Psoas muscle (tissue), 8 donors: ENCODE measurements around the gene PNPLA3. TPM values are rescaled to one million over a fixed set of nuclear protein-coding genes. Genes with fewer than 3 reads are reported as not detected.

ENCODE experiments used
- ATAC-seq, 4 donors: fragments of 200-7000 bp; cut with Tn5 transposase; one replicate each; pipeline ENCODE4 v1.9.1; 2020; ENCODE audit warnings: moderate library complexity in 3 of 4, mild to moderate bottlenecking in 2 of 4
- DNase-seq, 2 donors: peaks; one replicate each; pipeline ENCODE4 v3.0.0-alpha.2; 2020
- H3K27ac ChIP-seq: fragments of 200-600 bp; one replicate; pipeline ENCODE4 v1.8.0; 2022
- H3K27me3 ChIP-seq, 3 donors: fragments of 200-600 bp in 1 of 3; one replicate each; pipeline versions ENCODE4 v1.6.1 to v1.8.0; 2013 to 2022; ENCODE audit warnings: low read length in 2 of 3, mild to moderate bottlenecking in 2 of 3, moderate library complexity in 1 of 3; ENCODE audit not compliant: insufficient read depth in 3 of 3
- H3K36me3 ChIP-seq, 2 donors: fragments of 200-600 bp in 1 of 2; one replicate each; pipeline versions ENCODE4 v1.6.1 to v1.8.0; 2013 to 2022; ENCODE audit warnings: low read depth in 1 of 2, mild to moderate bottlenecking in 1 of 2, moderate library complexity in 1 of 2; ENCODE audit not compliant: insufficient read depth in 1 of 2
- H3K4me1 ChIP-seq: fragments of 200-600 bp; one replicate; pipeline ENCODE4 v1.8.0; 2022
- H3K4me3 ChIP-seq: fragments of 200-600 bp; one replicate; pipeline ENCODE4 v1.8.0; 2022; ENCODE audit warnings: mild to moderate bottlenecking
- H3K9me3 ChIP-seq: fragments of 200-600 bp; one replicate; pipeline ENCODE4 v1.8.0; 2022
- WGBS, 3 donors: extraction: QIAGEN DNeasy Blood & Tissue Kit; methylation state at CpG; one replicate each; pipeline versions ENCODE4 v1.1.6 to v1.1.7; 2013; 5-methylcytosine and 5-hydroxymethylcytosine counted together
- intact Hi-C, 2 donors: fragments of 100-400 bp; cut with DNase I; formaldehyde crosslinking; loops; one replicate each; pipeline versions ENCODE4 v1.11.0 to v1.14.2; 2022
- polyA plus RNA-seq, 3 donors: library from polyadenylated mRNA; stranded (reverse); fragments of 200-250 nt; gene quantifications; one replicate each; pipeline ENCODE4 v1.2.3, GENCODE V29; 2013
- total RNA-seq, 4 donors: library from RNA; stranded (reverse); fragmentation: NEBNext Ultra II Directional in 2 of 4; extraction: Animal tissue kit (Norgen Biotek cat#: 25700) in 2 of 4; gene quantifications; one replicate each; pipeline versions ENCODE4 v1.2.1 to v1.2.4, GENCODE V29; 2021 to 2023
- TF ChIP-seq, protein P1 (sequence below): fragments of 200-600 bp; IDR thresholded peaks from one replicate; pipeline ENCODE4 v1.8.0; 2022; ENCODE audit warnings: antibody characterized with exemption
- donor health status: healthy with polysubstance abuse.
- donor health status: DM: no; HTN: no; CAD: no; lungs with moderate emphysema.
- donor health status: Bipolar disorder and iron deficiency.
- donor health status: healthy.
- donor health status: DM: yes; HTN: yes; CAD: no.
- donor health status: DM: no; HTN: no; CAD: no.
- donor health status: DM: no; HTN: no; CAD: no.
- donor health status: DM: yes; HTN: yes; CAD: no.

The PNPLA3 gene
- total and polyA plus RNA-seq, 7 donors: 0.29 to 3.3 (median 0.61) TPM; not detected in 1

DNA sequence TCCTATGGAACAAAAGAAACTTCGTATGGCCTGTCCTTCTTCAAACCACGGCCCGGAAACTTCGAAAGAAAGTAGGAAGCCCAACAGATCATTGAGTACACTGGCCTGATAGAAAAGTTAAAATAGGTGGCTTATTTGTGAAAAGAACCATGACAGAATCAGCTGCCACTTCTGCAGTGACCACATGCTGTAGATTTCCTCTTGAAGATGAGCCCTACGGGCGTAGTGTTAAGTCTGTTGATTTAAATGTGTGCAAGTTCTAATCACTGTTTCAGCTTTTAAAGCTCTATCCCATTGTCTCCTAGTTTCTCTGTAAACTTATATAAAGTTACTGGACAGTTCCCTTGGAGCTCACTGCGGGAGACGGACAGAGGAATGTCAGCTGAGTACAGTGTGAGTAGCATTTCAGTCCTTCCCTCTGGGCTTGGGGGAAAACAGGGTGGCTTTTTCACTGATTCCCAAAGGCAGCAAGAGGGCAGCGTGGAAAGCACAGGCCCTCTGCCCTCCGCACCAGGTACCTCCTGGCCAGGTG is 49.4 kb downstream of the PNPLA3 start:
- TF ChIP-seq, protein P1, sequence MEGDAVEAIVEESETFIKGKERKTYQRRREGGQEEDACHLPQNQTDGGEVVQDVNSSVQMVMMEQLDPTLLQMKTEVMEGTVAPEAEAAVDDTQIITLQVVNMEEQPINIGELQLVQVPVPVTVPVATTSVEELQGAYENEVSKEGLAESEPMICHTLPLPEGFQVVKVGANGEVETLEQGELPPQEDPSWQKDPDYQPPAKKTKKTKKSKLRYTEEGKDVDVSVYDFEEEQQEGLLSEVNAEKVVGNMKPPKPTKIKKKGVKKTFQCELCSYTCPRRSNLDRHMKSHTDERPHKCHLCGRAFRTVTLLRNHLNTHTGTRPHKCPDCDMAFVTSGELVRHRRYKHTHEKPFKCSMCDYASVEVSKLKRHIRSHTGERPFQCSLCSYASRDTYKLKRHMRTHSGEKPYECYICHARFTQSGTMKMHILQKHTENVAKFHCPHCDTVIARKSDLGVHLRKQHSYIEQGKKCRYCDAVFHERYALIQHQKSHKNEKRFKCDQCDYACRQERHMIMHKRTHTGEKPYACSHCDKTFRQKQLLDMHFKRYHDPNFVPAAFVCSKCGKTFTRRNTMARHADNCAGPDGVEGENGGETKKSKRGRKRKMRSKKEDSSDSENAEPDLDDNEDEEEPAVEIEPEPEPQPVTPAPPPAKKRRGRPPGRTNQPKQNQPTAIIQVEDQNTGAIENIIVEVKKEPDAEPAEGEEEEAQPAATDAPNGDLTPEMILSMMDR: no peak
- no peaks in the 10 kb centered on the region for H3K9me3 ChIP-seq
- intact Hi-C loops: no loop called here
- H3K4me3 ChIP-seq: no peak overlapping the region
- peaks cover 11 to 98% of the 10 kb centered on the region in 2 donors for H3K36me3 ChIP-seq
- 92 to 95% (median 92%) methylated on average over 10 of the region's 10 CpGs for WGBS, 3 donors
- DNase-seq (no peak), ATAC-seq (no peak)
- H3K27ac ChIP-seq: no peak overlapping the region
- H3K4me1 ChIP-seq: no peaks in the 10 kb centered on the region
- H3K27me3 ChIP-seq: no peaks in the 10 kb centered on the region

DNA sequence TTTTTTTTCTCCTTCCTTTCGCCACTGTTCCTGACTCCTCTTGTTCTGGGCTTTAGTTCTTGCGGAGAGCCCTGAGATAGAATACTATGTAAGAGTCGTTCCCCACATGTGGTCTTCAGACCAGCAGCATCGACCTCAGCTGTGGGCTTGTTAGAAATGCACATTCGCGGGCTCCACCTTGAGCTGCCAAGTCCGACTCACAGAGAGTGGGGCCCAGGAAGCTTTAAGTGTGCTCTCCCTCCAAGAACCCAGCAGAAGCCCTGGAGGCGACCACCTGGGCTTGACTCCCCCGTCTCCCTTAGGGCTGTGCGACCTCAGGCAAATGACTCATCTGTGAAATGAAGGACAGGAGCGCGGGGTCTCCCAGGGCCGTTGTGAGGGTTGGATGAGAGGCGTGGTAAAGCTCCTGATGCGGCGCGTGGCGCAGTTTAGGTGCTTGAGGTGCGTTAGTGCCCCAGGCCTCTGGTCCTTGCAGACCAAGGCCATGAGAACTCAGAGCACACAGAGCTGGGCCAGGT is 50.5 kb downstream of the PNPLA3 start:
- Histone ChIP-seq H3K36me3 (peaks cover 11 to 98% of the 10 kb centered on the region in 2 donors), H3K9me3 (no peaks in the 10 kb centered on the region), H3K27me3 (no peaks in the 10 kb centered on the region), H3K4me3 (no peak overlapping the region), H3K27ac (no peak overlapping the region), H3K4me1 (no peaks in the 10 kb centered on the region)
- TF ChIP-seq, protein P1: no peak
- intact Hi-C loops: no loop called here
- DNase-seq (no peak), ATAC-seq (no peak)
- WGBS, 3 donors: 91 to 96% (median 91%) methylated on average over 19 of the region's 19 CpGs

DNA sequence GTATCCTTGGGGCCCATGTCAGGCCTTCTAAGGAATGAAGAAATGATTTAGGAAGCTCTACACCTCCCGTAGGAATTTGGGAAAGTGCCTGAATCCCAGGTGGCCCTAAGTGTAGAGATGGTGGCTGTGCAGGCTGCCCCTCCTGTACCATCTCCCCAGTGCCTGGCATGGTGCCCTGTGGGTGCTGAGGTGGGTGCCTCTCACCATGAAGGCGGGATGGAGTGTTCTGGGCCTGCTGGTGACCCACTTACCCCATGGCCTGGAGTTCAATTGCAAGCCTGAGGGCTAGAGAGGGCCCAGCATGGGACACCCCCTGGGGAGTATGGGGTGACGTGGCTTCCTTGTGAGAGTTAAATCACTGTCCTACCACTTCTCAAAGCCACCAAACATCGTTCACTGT is 51.4 kb downstream of the PNPLA3 start:
- H3K36me3 ChIP-seq: peaks cover 15 to 98% of the 10 kb centered on the region in 2 donors
- ATAC-seq (no peak), DNase-seq (no peak)
- intact Hi-C loops: no loop called here
- no peaks in the 10 kb centered on the region for H3K4me1 ChIP-seq
- no peak overlapping the region for H3K4me3 ChIP-seq
- TF ChIP-seq, protein P1: no peak
- whole genome bisulfite sequencing, 3 donors: 68 to 93% (median 88%) methylated on average over 4 of the region's 4 CpGs
- no peaks in the 10 kb centered on the region for H3K9me3 ChIP-seq
- H3K27ac ChIP-seq: no peak overlapping the region
- no peaks in the 10 kb centered on the region for H3K27me3 ChIP-seq

DNA sequence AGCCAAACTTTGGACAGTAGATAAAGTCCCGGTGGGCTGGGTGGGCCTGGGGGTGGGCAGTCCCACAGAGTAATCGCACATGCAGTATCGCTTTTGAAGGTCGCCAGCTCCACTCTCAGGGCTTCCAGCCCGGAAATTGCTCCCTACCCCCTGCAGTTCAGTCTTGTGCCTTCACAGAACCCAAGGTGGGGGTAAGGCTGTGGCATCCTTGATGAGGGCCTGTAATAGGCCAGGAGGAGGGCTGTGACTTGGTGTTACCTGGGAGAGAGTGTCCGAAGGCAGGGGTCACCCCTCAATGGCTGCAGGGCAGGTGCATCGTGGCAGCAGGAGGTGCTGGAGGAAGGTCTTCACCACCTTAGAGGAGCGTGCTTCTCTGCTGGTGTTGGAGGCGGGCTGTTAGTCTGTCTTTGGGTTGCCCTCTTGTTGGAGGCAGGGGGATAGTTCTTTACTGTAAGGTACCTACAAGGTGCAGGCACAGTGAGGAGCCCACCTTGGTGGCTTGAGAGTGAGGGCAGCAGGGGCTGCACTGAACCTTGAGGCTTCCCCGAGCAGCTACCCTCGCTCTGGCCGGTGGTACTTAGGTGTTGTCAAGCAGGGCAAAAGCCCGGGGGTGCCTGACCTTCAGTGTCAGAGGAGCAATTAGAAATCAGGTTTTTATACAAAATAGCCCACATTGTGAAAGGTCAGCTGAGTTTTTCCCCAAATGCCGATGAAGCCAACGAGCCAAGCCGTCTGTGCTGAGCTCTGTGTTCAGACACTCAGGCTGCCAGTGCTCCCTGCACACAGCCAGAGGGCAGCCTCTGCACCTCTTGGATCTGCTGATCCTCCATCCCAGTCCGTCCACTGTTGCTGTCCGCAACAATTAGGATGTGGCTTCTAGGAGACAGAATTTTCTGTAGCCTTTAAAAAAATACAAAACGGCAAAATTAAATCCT is 53.5 kb downstream of the PNPLA3 start:
- intact Hi-C loops: no loop called here
- 87 to 90% (median 89%) methylated on average over 19 of the region's 19 CpGs for WGBS, 3 donors
- Histone ChIP-seq H3K4me1 (no peaks in the 10 kb centered on the region), H3K27me3 (no peaks in the 10 kb centered on the region), H3K27ac (no peak overlapping the region), H3K9me3 (no peaks in the 10 kb centered on the region), H3K36me3 (peaks cover 15 to 100% of the 10 kb centered on the region in 2 donors), H3K4me3 (no peak overlapping the region)
- DNase-seq (no peak), ATAC-seq (no peak)
- TF ChIP-seq, protein P1: no peak
